SK-N-SH (cell line): ENCODE results near the gene LOXL4. TPM values are rescaled to one million over a fixed set of nuclear protein-coding genes. Genes with fewer than 3 reads are reported as not detected.

Source experiments
- CTCF ChIA-PET: fragments of 300-600, 350-600 bp; formaldehyde crosslinking; extraction: SDS; loops from one replicate; lab custom pipeline; 2021; lab: Yijun Ruan, JAX
- POLR2A ChIA-PET: fragments of 350-600 bp; sonication (Branson Sonifier 250); formaldehyde crosslinking; extraction: SDS; loops from one replicate; lab custom pipeline; 2020; ENCODE audit warnings: antibody characterized with exemption, inconsistent platforms; lab: Yijun Ruan, JAX
- DNase-seq: peaks from one replicate; pipeline ENCODE4 v3.0.0; 2012
- H2AFZ ChIP-seq: fragments of 200-600 bp; sonication (generic); 2 replicates; pipeline ENCODE4 v1.8.1; 2016; ENCODE audit warnings: antibody characterized with exemption, mild to moderate bottlenecking, low read depth
- H3F3A ChIP-seq: fragments of 200-600 bp; sonication (generic); replicated peaks from 2 replicates; pipeline ENCODE3; 2016; ENCODE audit warnings: antibody characterized with exemption, mild to moderate bottlenecking; ENCODE audit not compliant: insufficient read depth
- H3K27ac ChIP-seq, 2 experiments: fragments of 200-500 bp in 1 of 2; fragments of 200-600 bp in 1 of 2; sonication (Bioruptor generic) in 1 of 2; sonication (generic), shearing (Covaris generic) in 1 of 2; 2 replicates each; pipeline versions ENCODE4 v1.5.1 to v1.6.1; 2014 to 2016; ENCODE audit warnings: low read depth in 2 of 2, inconsistent platforms in 1 of 2, low read length in 1 of 2, mild to moderate bottlenecking in 1 of 2, mixed read lengths in 1 of 2
- H3K27me3 ChIP-seq: fragments of 200-600 bp; sonication (generic), shearing (Covaris generic); 2 replicates; pipeline ENCODE4 v1.6.1; 2016; ENCODE audit warnings: mixed run types; ENCODE audit not compliant: insufficient read depth
- H3K36me3 ChIP-seq, 2 experiments: fragments of 200-500 bp in 1 of 2; fragments of 200-600 bp in 1 of 2; sonication (Bioruptor generic) in 1 of 2; sonication (generic) in 1 of 2; replicated peaks in 1 of 2; 2 replicates each; pipeline versions ENCODE3 to v1.5.1; 2014 to 2016; ENCODE audit warnings: low read length in 1 of 2, mild to moderate bottlenecking in 1 of 2; ENCODE audit not compliant: insufficient read depth in 2 of 2, control insufficient read depth in 1 of 2
- H3K4me1 ChIP-seq, 2 experiments: fragments of 200-500 bp in 1 of 2; fragments of 200-600 bp in 1 of 2; sonication (Bioruptor generic) in 1 of 2; sonication (generic), shearing (Covaris generic) in 1 of 2; 2 replicates each; pipeline versions ENCODE4 v1.5.1 to v1.6.1; 2014 to 2016; ENCODE audit warnings: low read depth in 1 of 2, low read length in 1 of 2, mixed run types in 1 of 2; ENCODE audit not compliant: insufficient read depth in 2 of 2, control insufficient read depth in 1 of 2
- H3K4me2 ChIP-seq: fragments of 200-600 bp; sonication (generic), shearing (Covaris generic); 2 replicates; pipeline ENCODE4 v1.6.1; 2017; ENCODE audit warnings: mixed run types
- H3K4me3 ChIP-seq, 2 experiments: fragments of 200-500 bp in 1 of 2; fragments of 200-600 bp in 1 of 2; sonication (Bioruptor generic) in 1 of 2; sonication (generic), shearing (Covaris generic) in 1 of 2; 2 replicates each; pipeline versions ENCODE4 v1.5.1 to v1.8.1; 2014 to 2016; ENCODE audit warnings: low read depth in 2 of 2, inconsistent platforms in 1 of 2, low read length in 1 of 2, mild to moderate bottlenecking in 1 of 2, mixed read lengths in 1 of 2, moderate library complexity in 1 of 2
- H3K79me2 ChIP-seq: fragments of 200-600 bp; sonication (generic); 2 replicates; pipeline ENCODE4 v1.8.1; 2017; ENCODE audit warnings: mild to moderate bottlenecking; ENCODE audit not compliant: insufficient read depth
- H3K9ac ChIP-seq: fragments of 200-600 bp; sonication (generic); 2 replicates; pipeline ENCODE4 v1.6.1; 2017; ENCODE audit warnings: mixed run types
- H3K9me2 ChIP-seq: fragments of 200-600 bp; sonication (generic); 2 replicates; pipeline ENCODE4 v1.6.1; 2017; ENCODE audit warnings: mixed run types
- H3K9me3 ChIP-seq: fragments of 200-600 bp; sonication (generic); 2 replicates; pipeline ENCODE4 v1.6.1; 2017; ENCODE audit warnings: mixed run types, mild to moderate bottlenecking, moderate library complexity
- H4K20me1 ChIP-seq: fragments of 200-600 bp; sonication (generic); 2 replicates; pipeline ENCODE4 v1.6.1; 2017; ENCODE audit warnings: mild to moderate bottlenecking, mixed run types; ENCODE audit not compliant: insufficient read depth
- CHD2 ChIP-seq: fragments of 150-350 bp; IDR thresholded peaks from 2 replicates; pipeline ENCODE4 v1.6.1; 2018; ENCODE audit warnings: low read length; ENCODE audit not compliant: partially characterized antibody
- ELF1 ChIP-seq: IDR thresholded peaks from 2 replicates; pipeline ENCODE4 v1.4.0; 2012
- FOSL2 ChIP-seq: IDR thresholded peaks from 2 replicates; pipeline ENCODE4 v1.4.0; 2012; ENCODE audit warnings: low read depth, mild to moderate bottlenecking, moderate library complexity, borderline replicate concordance
- GABPA ChIP-seq: IDR thresholded peaks from 2 replicates; pipeline ENCODE4 v1.4.0; 2012; ENCODE audit warnings: low read depth, mild to moderate bottlenecking
- MXI1 ChIP-seq: IDR thresholded peaks from 2 replicates; pipeline ENCODE4 v1.6.1; 2012; ENCODE audit warnings: mild to moderate bottlenecking, low read depth, low read length, improper control_type of control experiment
- PBX3 ChIP-seq: IDR thresholded peaks from 2 replicates; pipeline ENCODE4; 2012
- RAD21 ChIP-seq: IDR thresholded peaks from 2 replicates; pipeline ENCODE4 v1.6.1; 2012; ENCODE audit warnings: mild to moderate bottlenecking, low read length
- SIN3A ChIP-seq: IDR thresholded peaks from 2 replicates; pipeline ENCODE4 v1.6.1; 2012; ENCODE audit warnings: low read depth, mild to moderate bottlenecking, low read length, moderate library complexity, borderline replicate concordance
- TEAD4 ChIP-seq: IDR thresholded peaks from 2 replicates; pipeline ENCODE4 v1.4.0; 2012; ENCODE audit warnings: mild to moderate bottlenecking, borderline replicate concordance; ENCODE audit not compliant: insufficient read depth
- ZBTB33 ChIP-seq: IDR thresholded peaks from 2 replicates; pipeline ENCODE4 v1.4.0; 2012; ENCODE audit warnings: low read depth, borderline replicate concordance
- WGBS: methylation state at CpG from one replicate; pipeline ENCODE4 v1.1.6; 2017; ENCODE audit warnings: low lambda C conversion rate; 5-methylcytosine and 5-hydroxymethylcytosine counted together
- polyA plus RNA-seq, 3 experiments: library from polyadenylated mRNA; depleted of rRNA; stranded (reverse); fragments of >200 nt; gene quantifications; 2 replicates each; pipeline ENCODE4 v1.2.3, GENCODE V29; 2012

The LOXL4 gene
- polyA plus RNA-seq, 1 of the 3 experiments (the other 2 are of a cell fraction), result 1.7 TPM

- Histone ChIP-seq H4K20me1 (no peaks in the 10 kb centered on the region), H2AFZ (no peak overlapping the region), H3K4me3 (no peak overlapping the region), H3K4me2 (no peak overlapping the region), H3F3A (no peaks in the 10 kb centered on the region), H3K9ac (no peak overlapping the region), H3K9me2 (no peaks in the 10 kb centered on the region), H3K27ac (no peak overlapping the region), H3K79me2 (no peaks in the 10 kb centered on the region), H3K27me3 (no peaks in the 10 kb centered on the region), H3K4me1 (peaks cover 10 to 26% of the 10 kb centered on the region in 2 experiments; a peak in 2 of 4 replicates), H3K9me3 (no peaks in the 10 kb centered on the region), H3K36me3 (no peaks in the 10 kb centered on the region)
- ChIA-PET POLR2A (no interaction called here), CTCF (interaction anchor here (1.0 to 3.3 kb wide), 5 partner anchors 19 to 154 kb away, joined by 3 to 14 read pairs (median 5); no protein-coding TSS in a partner anchor)
- no peak for DNase-seq
- TF ChIP-seq FOSL2 (no peak), SIN3A (no peak), TEAD4 (no peak), ELF1 (no peak), GABPA (no peak), CHD2 (no peak), RAD21 (no peak), MXI1 (no peak), PBX3 (no peak)
- 92% methylated on average over 4 of the region's 5 CpGs for WGBS
These were observed 44.8 kb upstream of the LOXL4 start for GRCh38 chr10:98312822-98313221.

- Histone ChIP-seq H3K27ac (no peak overlapping the region), H3K36me3 (no peaks in the 10 kb centered on the region), H3K4me3 (no peak overlapping the region), H3K4me2 (no peak overlapping the region), H3K9me3 (no peaks in the 10 kb centered on the region), H3F3A (no peaks in the 10 kb centered on the region), H3K27me3 (no peaks in the 10 kb centered on the region), H3K79me2 (no peaks in the 10 kb centered on the region), H4K20me1 (no peaks in the 10 kb centered on the region), H3K4me1 (peaks cover 10 to 27% of the 10 kb centered on the region in 2 experiments; a peak in 2 of 4 replicates), H3K9ac (no peak overlapping the region), H3K9me2 (no peaks in the 10 kb centered on the region), H2AFZ (no peak overlapping the region)
- no peak for DNase-seq
- 62% methylated on average over 2 of the region's 3 CpGs for WGBS
- no peak for TF ChIP-seq ZBTB33
- POLR2A ChIA-PET, result no interaction called here
- CTCF ChIA-PET, result interaction anchor here (1.1 to 3.3 kb wide), 4 partner anchors 18 to 142 kb away, joined by 3 to 14 read pairs (median 5); no protein-coding TSS in a partner anchor
These were observed 44.4 kb upstream of the LOXL4 start for GRCh38 chr10:98312349-98312748.
